K562 (cell line): Measurements from ENCODE around the gene BCL2L1. TPM values are rescaled to one million over a fixed set of nuclear protein-coding genes. Genes with fewer than 3 reads are reported as not detected.

Experiments used
- ATF1 ChIP-seq, 2 experiments: fragments of 450-650 bp in 1 of 2; IDR thresholded peaks; 2 replicates each; pipeline ENCODE4 v1.6.1; 2016; ENCODE audit warnings: missing compliant biosample characterization in 1 of 2, missing genetic modification characterization in 1 of 2
- ATF7 ChIP-seq: fragments of 450-650 bp; IDR thresholded peaks from 2 replicates; pipeline ENCODE4 v1.7.1; 2014; ENCODE audit warnings: mild to moderate bottlenecking, moderate library complexity
- CEBPB ChIP-seq: fragments of 450-650 bp; IDR thresholded peaks from 2 replicates; pipeline ENCODE4 v1.6.1; 2016; ENCODE audit warnings: missing genetic modification characterization, missing compliant biosample characterization
- CEBPG ChIP-seq, 3 experiments: fragments of 200-800 bp in 1 of 3; sonication (Bioruptor generic) in 1 of 3; sonication (generic) in 1 of 3; formaldehyde crosslinking in 1 of 3; IDR thresholded peaks in 2 of 3; conservative IDR thresholded peaks in 1 of 3; 2 replicates each; pipeline versions ENCODE4 v1.6.1 to v1.8.0; 2016 to 2022; ENCODE audit warnings: missing compliant biosample characterization in 2 of 3, missing genetic modification characterization in 2 of 3, mild to moderate bottlenecking in 1 of 3, missing genetic modification reagents in 1 of 3
- CREB1 ChIP-seq, 2 experiments: sonication (generic) in 1 of 2; formaldehyde crosslinking in 1 of 2; IDR thresholded peaks; 2 replicates each; pipeline versions ENCODE4 v1.6.1 to v1.8.0; 2012 to 2022; ENCODE audit warnings: inconsistent platforms in 1 of 2, mild to moderate bottlenecking in 1 of 2, missing genetic modification reagents in 1 of 2, moderate library complexity in 1 of 2
- CREM ChIP-seq: IDR thresholded peaks from 2 replicates; pipeline ENCODE4 v1.6.1; 2014; ENCODE audit warnings: antibody characterized with exemption, low read depth
- DDX20 ChIP-seq: fragments of 450-650 bp; IDR thresholded peaks from 2 replicates; pipeline ENCODE4 v1.6.1; 2016; ENCODE audit warnings: missing genetic modification characterization, low read depth, mild to moderate bottlenecking, missing compliant biosample characterization, moderate library complexity
- GATAD2A ChIP-seq: fragments of 450-650 bp; IDR thresholded peaks from 2 replicates; pipeline ENCODE4 v1.6.1; 2017
- HDAC2 ChIP-seq: fragments of 450-650 bp; IDR thresholded peaks from 2 replicates; pipeline ENCODE4 v1.6.1; 2016; ENCODE audit warnings: mild to moderate bottlenecking
- JUN ChIP-seq, 2 experiments: sonication (generic) in 1 of 2; formaldehyde crosslinking in 1 of 2; IDR thresholded peaks; 2 replicates each; pipeline versions ENCODE4 v1.6.1 to v1.8.0; 2012 to 2022; ENCODE audit warnings: borderline replicate concordance in 2 of 2, mild to moderate bottlenecking in 2 of 2, improper control_type of control experiment in 1 of 2, low read depth in 1 of 2, low read length in 1 of 2, missing genetic modification reagents in 1 of 2
- LCOR ChIP-seq: sonication (generic); formaldehyde crosslinking; IDR thresholded peaks from 2 replicates; pipeline ENCODE4 v1.8.0; 2022; ENCODE audit warnings: mild to moderate bottlenecking, missing genetic modification reagents
- MLLT1 ChIP-seq, 2 experiments: fragments of 450-650 bp; IDR thresholded peaks; 2 replicates each; pipeline ENCODE4 v1.6.1; 2016
- MTA2 ChIP-seq: fragments of 450-650 bp; IDR thresholded peaks from 2 replicates; pipeline ENCODE4 v1.6.1; 2016; ENCODE audit warnings: low read depth
- POLR2H ChIP-seq: IDR thresholded peaks from 2 replicates; pipeline ENCODE4 v1.6.1; 2016; ENCODE audit warnings: missing genetic modification characterization, low read depth, mild to moderate bottlenecking, control low read depth, missing compliant biosample characterization, moderate library complexity
- RBM14 ChIP-seq: fragments of 200-400 bp; formaldehyde crosslinking; IDR thresholded peaks from 2 replicates; pipeline ENCODE4 v1.6.1; 2018; ENCODE audit warnings: low read depth, mild to moderate bottlenecking, low read length, moderate library complexity, borderline replicate concordance; ENCODE audit not compliant: insufficient read depth
- SMAD1 ChIP-seq: fragments of 150-350 bp; IDR thresholded peaks from 2 replicates; pipeline ENCODE4 v1.6.1; 2014; ENCODE audit warnings: low read length, low read depth; ENCODE audit not compliant: partially characterized antibody
- ZNF316 ChIP-seq: fragments of 450-650 bp; IDR thresholded peaks from 2 replicates; pipeline ENCODE4 v1.6.1; 2016
- polyA plus RNA-seq, 8 experiments: library from polyadenylated mRNA; depleted of rRNA in 4 of 8; stranded (reverse) in 5 of 8; unstranded in 3 of 8; fragments of >200 nt; fragmentation: Nextera tagmentation in 2 of 8; fragmentation: Illumina TruSeq in 1 of 8; extraction: Ambion mirVana in 2 of 8; extraction: Trizol in 1 of 8; gene quantifications; 2 replicates each; pipeline versions ENCODE4 v1.2.1 to v1.2.3, GENCODE V29; 2011 to 2014; ENCODE audit warnings: inconsistent platforms in 1 of 8, missing spikeins in 1 of 8
- total RNA-seq, 7 experiments: library from RNA; depleted of rRNA in 6 of 7; stranded (reverse); fragments of >200 nt in 6 of 7; fragmentation: Illumina TruSeq in 2 of 7; extraction: Trizol in 2 of 7; gene quantifications; 2 replicates each; pipeline versions ENCODE4 v1.2.1 to v1.2.3, GENCODE V29; 2011 to 2021; ENCODE audit warnings: low replicate concordance in 1 of 7
- TF ChIP-seq, protein P1 (sequence below), 2 experiments: fragments of 450-650 bp in 1 of 2; sonication (generic) in 1 of 2; formaldehyde crosslinking in 1 of 2; IDR thresholded peaks in 1 of 2; conservative IDR thresholded peaks in 1 of 2; 2 replicates each; pipeline versions ENCODE4 v1.6.1 to v1.8.1; 2016 to 2023; ENCODE audit warnings: mild to moderate bottlenecking in 2 of 2, moderate library complexity in 2 of 2, inconsistent platforms in 1 of 2, missing genetic modification reagents in 1 of 2
- TF ChIP-seq, protein P2 (sequence below): fragments of 250-450 bp; sonication (Bioruptor Pico); IDR thresholded peaks from 2 replicates; pipeline ENCODE4 v1.5.0; 2021; ENCODE audit warnings: mild to moderate bottlenecking, borderline replicate concordance

The BCL2L1 gene
- total and polyA plus RNA-seq, 9 of the 15 experiments (the other 6 are each of a cell fraction or from before 2014, with no cell fraction given): 3.3 to 182 (median 120) TPM

GRCh38 chr20:31740208-31740607 lies 17.5 kb upstream of the BCL2L1 start (continued):
- TF ChIP-seq JUN (IDR thresholded peaks at IDR 0.05; ENCODE audit: borderline replicate concordance, low read depth, low read length): peak; percentile 31; the same call in 1 of the 2 replicates
- TF ChIP-seq JUN (CRISPR knock-in tag; IDR thresholded peaks at IDR 0.05; ENCODE audit: borderline replicate concordance): no peak
- TF ChIP-seq, protein P1, sequence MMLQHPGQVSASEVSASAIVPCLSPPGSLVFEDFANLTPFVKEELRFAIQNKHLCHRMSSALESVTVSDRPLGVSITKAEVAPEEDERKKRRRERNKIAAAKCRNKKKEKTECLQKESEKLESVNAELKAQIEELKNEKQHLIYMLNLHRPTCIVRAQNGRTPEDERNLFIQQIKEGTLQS (IDR thresholded peaks at IDR 0.05): peak; percentile 93
- TF ChIP-seq, protein P1 (CRISPR knock-in tag; conservative IDR thresholded peaks at IDR 0.05): 0 out of 2 replicates have a peak, but pooled peaks have one; percentile 32
- peak; percentile 36; the same call in 1 of the 2 replicates for TF ChIP-seq ATF7
- no peak for TF ChIP-seq CEBPG (CRISPR knock-in tag; IDR thresholded peaks at IDR 0.05)
- TF ChIP-seq CEBPG (tag; conservative IDR thresholded peaks at IDR 0.05 in 1 of 2, IDR thresholded peaks at IDR 0.05 in 1 of 2): peak; percentile 45 to 82; a peak in 3 of 4 replicates
- peak; percentile 38; the same call in 1 of the 2 replicates for TF ChIP-seq CEBPB
- TF ChIP-seq POLR2H (tag): 0 out of 2 replicates have a peak, but pooled peaks have one; percentile 9
- 0 out of 2 replicates have a peak, but pooled peaks have one; percentile 6 for TF ChIP-seq MTA2
- no peak for TF ChIP-seq GATAD2A
- no peak for TF ChIP-seq RBM14
- peak; percentile 19 for TF ChIP-seq SMAD1
- peak; percentile 81 for TF ChIP-seq CREM
- TF ChIP-seq ATF1 (CRISPR knock-in tag; IDR thresholded peaks at IDR 0.05): no peak
- peak; percentile 81 for TF ChIP-seq ATF1 (tag; IDR thresholded peaks at IDR 0.05)
- peak; percentile 83 for TF ChIP-seq CREB1 (IDR thresholded peaks at IDR 0.05)
- peak; percentile 52; the same call in 1 of the 2 replicates for TF ChIP-seq CREB1 (CRISPR knock-in tag; IDR thresholded peaks at IDR 0.05)
- no peak for TF ChIP-seq DDX20 (tag)
- 0 out of 4 replicates have a peak, but pooled peaks of 1 of the 2 experiments have one; percentile 24 for TF ChIP-seq MLLT1 (IDR thresholded peaks at IDR 0.05)
- TF ChIP-seq LCOR (CRISPR knock-in tag): 0 out of 2 replicates have a peak, but pooled peaks have one; percentile 21
- TF ChIP-seq, protein P2, sequence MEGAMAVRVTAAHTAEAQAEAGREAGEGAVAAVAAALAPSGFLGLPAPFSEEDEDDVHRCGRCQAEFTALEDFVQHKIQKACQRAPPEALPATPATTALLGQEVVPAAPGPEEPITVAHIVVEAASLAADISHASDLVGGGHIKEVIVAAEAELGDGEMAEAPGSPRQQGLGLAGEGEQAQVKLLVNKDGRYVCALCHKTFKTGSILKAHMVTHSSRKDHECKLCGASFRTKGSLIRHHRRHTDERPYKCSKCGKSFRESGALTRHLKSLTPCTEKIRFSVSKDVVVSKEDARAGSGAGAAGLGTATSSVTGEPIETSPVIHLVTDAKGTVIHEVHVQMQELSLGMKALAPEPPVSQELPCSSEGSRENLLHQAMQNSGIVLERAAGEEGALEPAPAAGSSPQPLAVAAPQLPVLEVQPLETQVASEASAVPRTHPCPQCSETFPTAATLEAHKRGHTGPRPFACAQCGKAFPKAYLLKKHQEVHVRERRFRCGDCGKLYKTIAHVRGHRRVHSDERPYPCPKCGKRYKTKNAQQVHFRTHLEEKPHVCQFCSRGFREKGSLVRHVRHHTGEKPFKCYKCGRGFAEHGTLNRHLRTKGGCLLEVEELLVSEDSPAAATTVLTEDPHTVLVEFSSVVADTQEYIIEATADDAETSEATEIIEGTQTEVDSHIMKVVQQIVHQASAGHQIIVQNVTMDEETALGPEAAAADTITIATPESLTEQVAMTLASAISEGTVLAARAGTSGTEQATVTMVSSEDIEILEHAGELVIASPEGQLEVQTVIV (CRISPR knock-in tag): no peak
- 0 out of 2 replicates have a peak, but pooled peaks have one; percentile 12 for TF ChIP-seq HDAC2
- TF ChIP-seq ZNF316: 0 out of 2 replicates have a peak, but pooled peaks have one; percentile 14
